Activated T-helper 1 cell treated with Interleukin-2 at 50 U/mL for 16 hours (primary cell): ENCODE results near the gene TGM6.

ENCODE experiments used
- DNase-seq: peaks from one replicate; pipeline ENCODE4 v3.0.0-alpha.2; 2020; ENCODE audit warnings: low read depth

TGM6 gene

GRCh38 chr20:2380601-2381000 is at the start of gene TGM6:
Gene TGM6, plus strand, starts transcription at chr20:2380901. Its CDS starts 68 bp downstream, at chr20:2380969.
- DNase-seq = no peak

GRCh38 chr20:2331106-2331505 is 49.6 kb upstream of the TGM6 start:
- no peak for DNase-seq

GRCh38 chr20:2331901-2332565 is 48.7 kb upstream of the TGM6 start:
- DNase-seq = no peak

- DNase-seq = no peak
These were observed 48.0 kb upstream of the TGM6 start for GRCh38 chr20:2332711-2333110.

GRCh38 chr20:2333821-2334220 is 46.9 kb upstream of the TGM6 start:
- DNase-seq = no peak

- no peak for DNase-seq
These were observed 45.4 kb upstream of the TGM6 start for GRCh38 chr20:2335096-2335870.

- no peak for DNase-seq
These were observed 44.2 kb upstream of the TGM6 start for GRCh38 chr20:2336471-2336870.

GRCh38 chr20:2337142-2337541 is 43.6 kb upstream of the TGM6 start:
- DNase-seq = no peak

GRCh38 chr20:2338411-2339066 is 42.2 kb upstream of the TGM6 start:
- DNase-seq = no peak

GRCh38 chr20:2340136-2340535 is 40.6 kb upstream of the TGM6 start:
- DNase-seq = no peak

- DNase-seq = no peak
These were observed 39.9 kb upstream of the TGM6 start for GRCh38 chr20:2340823-2341222.

GRCh38 chr20:2341336-2341735 is 39.4 kb upstream of the TGM6 start:
- no peak for DNase-seq

- DNase-seq = no peak
These were observed 38.5 kb upstream of the TGM6 start for GRCh38 chr20:2342243-2342642.

- DNase-seq = no peak
These were observed 34.5 kb upstream of the TGM6 start for GRCh38 chr20:2346188-2346587.

- no peak for DNase-seq
These were observed 32.4 kb upstream of the TGM6 start for GRCh38 chr20:2348336-2348735.

- no peak for DNase-seq
These were observed 30.9 kb upstream of the TGM6 start for GRCh38 chr20:2349801-2350200.

GRCh38 chr20:2350606-2351005 is 30.1 kb upstream of the TGM6 start:
- DNase-seq = no peak

- DNase-seq = no peak
These were observed 27.5 kb upstream of the TGM6 start for GRCh38 chr20:2353231-2353630.

GRCh38 chr20:2357114-2357513 is 23.6 kb upstream of the TGM6 start:
- DNase-seq = no peak

GRCh38 chr20:2358006-2358405 is 22.7 kb upstream of the TGM6 start:
- DNase-seq = no peak

- no peak for DNase-seq
These were observed 19.6 kb upstream of the TGM6 start for GRCh38 chr20:2361035-2361593.

GRCh38 chr20:2363187-2363586 is 17.5 kb upstream of the TGM6 start:
- DNase-seq = no peak

GRCh38 chr20:2363587-2363986 is 17.1 kb upstream of the TGM6 start:
- DNase-seq = no peak
